Smooth muscle cell (in vitro differentiated cells): ENCODE measurements around the gene C1GALT1. TPM values are rescaled to one million over a fixed set of nuclear protein-coding genes. Genes with fewer than 3 reads are reported as not detected.
A peak's percentile ranks its signal among the peaks of the same experiment; 100 is the strongest.

ENCODE experiments used
- DNase-seq: peaks from one replicate; lab custom pipeline; 2025; ENCODE audit not compliant: unreplicated experiment; lab: John Stamatoyannopoulos, UW
- H2AFZ ChIP-seq: fragments of 200-600 bp; sonication (generic); 2 replicates; pipeline ENCODE4 v1.6.0; 2016; ENCODE audit warnings: antibody characterized with exemption, low read depth, mild to moderate bottlenecking
- H3F3A ChIP-seq: fragments of 200-600 bp; sonication (generic); 2 replicates; pipeline ENCODE4 v1.6.0; 2017; ENCODE audit warnings: antibody characterized with exemption, low read depth
- H3K27ac ChIP-seq: fragments of 200-600 bp; sonication (generic); 2 replicates; pipeline ENCODE4 v1.5.1; 2016; ENCODE audit warnings: low read depth, mild to moderate bottlenecking
- H3K27me3 ChIP-seq: fragments of 200-600 bp; sonication (generic); 2 replicates; pipeline ENCODE4 v1.6.1; 2016; ENCODE audit warnings: low read depth, mild to moderate bottlenecking
- H3K36me3 ChIP-seq: fragments of 200-600 bp; sonication (generic); 2 replicates; pipeline ENCODE4 v1.5.1; 2016; ENCODE audit warnings: low read depth
- H3K4me1 ChIP-seq: fragments of 200-600 bp; sonication (generic); 2 replicates; pipeline ENCODE4 v1.5.1; 2016; ENCODE audit warnings: low read depth
- H3K4me2 ChIP-seq: fragments of 200-600 bp; sonication (generic); 2 replicates; pipeline ENCODE4 v1.6.0; 2016; ENCODE audit warnings: mild to moderate bottlenecking
- H3K4me3 ChIP-seq: fragments of 200-600 bp; sonication (generic); 2 replicates; pipeline ENCODE4 v1.5.1; 2016; ENCODE audit warnings: mild to moderate bottlenecking
- H3K79me2 ChIP-seq: fragments of 200-600 bp; sonication (generic); 2 replicates; pipeline ENCODE4 v1.6.0; 2016; ENCODE audit warnings: low read depth, mild to moderate bottlenecking
- H3K9ac ChIP-seq: fragments of 200-600 bp; sonication (generic); 2 replicates; pipeline ENCODE4 v1.6.0; 2016; ENCODE audit warnings: low read depth
- H3K9me3 ChIP-seq: fragments of 200-600 bp; sonication (generic); replicated peaks from 2 replicates; pipeline ENCODE4 v1.5.1; 2016; ENCODE audit warnings: low read depth
- H4K20me1 ChIP-seq: fragments of 200-600 bp; sonication (generic); 2 replicates; pipeline ENCODE4 v1.6.0; 2016; ENCODE audit warnings: low read depth
- CTCF ChIP-seq: fragments of 200-600 bp; sonication (generic); IDR thresholded peaks from 2 replicates; pipeline ENCODE4 v1.5.1; 2017; ENCODE audit warnings: borderline replicate concordance, mild to moderate bottlenecking, antibody characterized with exemption; ENCODE audit not compliant: insufficient read depth, poor library complexity, severe bottlenecking
- WGBS: methylation state at CpG from one replicate; pipeline ENCODE4 v1.1.7; 2016; ENCODE audit warnings: low lambda C conversion rate; 5-methylcytosine and 5-hydroxymethylcytosine counted together
- polyA plus RNA-seq: library from polyadenylated mRNA; unstranded; fragments of >200 nt; fragmentation: Nextera tagmentation; extraction: Ambion mirVana; gene quantifications from 2 replicates; pipeline ENCODE4 v1.2.1, GENCODE V29; 2016
- total RNA-seq: library from RNA; depleted of rRNA; stranded (reverse); fragments of >200 nt; gene quantifications from 2 replicates; pipeline ENCODE4 v1.2.3, GENCODE V29; 2014

C1GALT1 gene
- total and polyA plus RNA-seq, 2 experiments from 2014 or later = 20.6 to 89.9 TPM

- Histone ChIP-seq H3K79me2 (no peaks in the 10 kb centered on the region), H3K36me3 (no peaks in the 10 kb centered on the region), H3F3A (no peaks in the 10 kb centered on the region), H3K27ac (no peak overlapping the region), H3K4me3 (no peak overlapping the region), H3K4me1 (no peaks in the 10 kb centered on the region), H3K9me3 (no peaks in the 10 kb centered on the region), H3K4me2 (no peak overlapping the region), H4K20me1 (no peaks in the 10 kb centered on the region), H3K9ac (no peak overlapping the region), H3K27me3 (no peaks in the 10 kb centered on the region), H2AFZ (no peak overlapping the region)
- no peak for DNase-seq
- 93% methylated on average over 3 of the region's 3 CpGs for WGBS
- TF ChIP-seq CTCF = no peak
Measured at GRCh38 chr7:7166318-7166717, 16.0 kb upstream of the C1GALT1 start.

- Histone ChIP-seq H3K4me2 (no peak overlapping the region), H3F3A (no peaks in the 10 kb centered on the region), H4K20me1 (no peaks in the 10 kb centered on the region), H3K27ac (no peak overlapping the region), H3K4me3 (no peak overlapping the region), H3K4me1 (no peaks in the 10 kb centered on the region), H3K79me2 (no peaks in the 10 kb centered on the region), H3K36me3 (no peaks in the 10 kb centered on the region), H2AFZ (no peak overlapping the region), H3K9me3 (no peaks in the 10 kb centered on the region), H3K9ac (no peak overlapping the region), H3K27me3 (no peaks in the 10 kb centered on the region)
- no peak for TF ChIP-seq CTCF
- WGBS = 96% methylated on average over 1 of the region's 1 CpG
- DNase-seq = no peak
Measured at GRCh38 chr7:7169296-7169695, 13.0 kb upstream of the C1GALT1 start.

GRCh38 chr7:7173956-7174632 lies 8.2 kb upstream of the C1GALT1 start:
- Histone ChIP-seq H3K27ac (peak overlapping the region; percentile 94), H3K79me2 (no peaks in the 10 kb centered on the region)
- no peak for TF ChIP-seq CTCF

GRCh38 chr7:7175075-7175695 lies 7.2 kb upstream of the C1GALT1 start:
- DNase-seq = no peak
- no peak overlapping the region for H3K4me3 ChIP-seq
- no peak for TF ChIP-seq CTCF
- no peaks in the 10 kb centered on the region for H3K27me3 ChIP-seq
- no peaks in the 10 kb centered on the region for H4K20me1 ChIP-seq
- H3K36me3 ChIP-seq = no peaks in the 10 kb centered on the region
- H3F3A ChIP-seq = no peaks in the 10 kb centered on the region
- H3K4me2 ChIP-seq = no peak overlapping the region
- WGBS = 70% methylated on average over 2 of the region's 2 CpGs
- H3K9ac ChIP-seq = no peak overlapping the region
- no peaks in the 10 kb centered on the region for H3K79me2 ChIP-seq
- no peaks in the 10 kb centered on the region for H3K9me3 ChIP-seq
- H3K4me1 ChIP-seq = peaks cover 15% of the 10 kb centered on the region
- peak overlapping the region; percentile 94 for H3K27ac ChIP-seq
- H2AFZ ChIP-seq = peak overlapping the region; percentile 18

More at GRCh38 chr7:7173956-7174632, 8.2 kb upstream of the C1GALT1 start:
- no peaks in the 10 kb centered on the region for H3K27me3 ChIP-seq
- no peaks in the 10 kb centered on the region for H3K36me3 ChIP-seq
- no peaks in the 10 kb centered on the region for H3K9me3 ChIP-seq
- DNase-seq = no peak
- peak overlapping the region; percentile 18 for H2AFZ ChIP-seq
- H3K4me2 ChIP-seq = no peak overlapping the region
- H3F3A ChIP-seq = no peaks in the 10 kb centered on the region
- WGBS = 50% methylated on average over 6 of the region's 6 CpGs
- H4K20me1 ChIP-seq = no peaks in the 10 kb centered on the region
- peaks cover 15% of the 10 kb centered on the region for H3K4me1 ChIP-seq
- no peak overlapping the region for H3K4me3 ChIP-seq
- H3K9ac ChIP-seq = no peak overlapping the region
